Fibroblast of skin of scalp (primary cell): ENCODE results near the gene TMEM51. TPM values are rescaled to one million over a fixed set of nuclear protein-coding genes. Genes with fewer than 3 reads are reported as not detected.
A peak's percentile ranks its signal among the peaks of the same experiment; 100 is the strongest.

Experiments used
- DNase-seq: peaks from one replicate; pipeline ENCODE4 v3.0.0-alpha.2; 2013
- polyA plus RNA-seq, 2 experiments: library from polyadenylated mRNA; unstranded; fragments of 120-200 nt; gene quantifications; one replicate each; pipeline ENCODE4 v1.2.1, GENCODE V29; 2013; ENCODE audit not compliant: insufficient read length in 2 of 2

Gene TMEM51, protein sequence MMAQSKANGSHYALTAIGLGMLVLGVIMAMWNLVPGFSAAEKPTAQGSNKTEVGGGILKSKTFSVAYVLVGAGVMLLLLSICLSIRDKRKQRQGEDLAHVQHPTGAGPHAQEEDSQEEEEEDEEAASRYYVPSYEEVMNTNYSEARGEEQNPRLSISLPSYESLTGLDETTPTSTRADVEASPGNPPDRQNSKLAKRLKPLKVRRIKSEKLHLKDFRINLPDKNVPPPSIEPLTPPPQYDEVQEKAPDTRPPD
- polyA plus RNA-seq (2013, experiment 1 of 2; ENCODE audit: insufficient read length) = 0.47 TPM
- 0.60 TPM for polyA plus RNA-seq (2013, experiment 2 of 2; ENCODE audit: insufficient read length)

DNA sequence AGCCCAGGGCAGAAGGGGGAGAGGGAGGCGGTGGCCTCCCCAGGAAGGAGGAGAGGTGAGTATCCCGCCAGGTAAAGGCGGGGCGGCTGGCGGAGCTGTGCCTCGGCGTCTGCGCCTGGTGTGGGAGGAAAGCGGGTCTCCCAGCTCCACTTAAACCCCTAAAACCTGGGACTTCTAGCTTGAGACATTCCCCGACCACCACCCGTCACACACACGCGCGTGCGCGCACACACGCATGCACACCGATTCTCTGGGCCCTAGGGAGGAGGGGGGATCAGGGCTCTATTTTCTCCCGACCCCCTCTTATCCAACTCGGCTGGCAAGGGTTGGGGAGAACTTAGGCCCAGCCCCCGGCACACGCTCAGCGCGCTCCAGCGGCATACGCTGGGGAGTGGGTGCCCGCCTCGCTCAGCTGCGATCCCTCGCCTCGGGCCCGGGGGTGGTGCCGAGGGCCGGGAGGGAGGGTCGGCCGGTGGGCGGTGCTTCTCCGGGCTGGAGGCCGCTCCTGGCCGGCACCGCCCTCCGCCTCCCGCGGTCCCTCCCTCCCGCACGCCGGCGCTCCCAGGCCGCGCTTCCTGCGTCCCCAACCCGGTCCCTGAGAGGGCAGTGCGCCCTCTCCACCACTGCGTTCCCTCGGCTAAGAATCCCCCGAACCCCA lies at the start of gene TMEM51:
TSS of gene TMEM51 (plus strand) at position 564 of the 658 bp plus-strand sequence. CDS start 61,341 bp downstream, outside the sequence.
- peak; percentile 20 for DNase-seq

DNA sequence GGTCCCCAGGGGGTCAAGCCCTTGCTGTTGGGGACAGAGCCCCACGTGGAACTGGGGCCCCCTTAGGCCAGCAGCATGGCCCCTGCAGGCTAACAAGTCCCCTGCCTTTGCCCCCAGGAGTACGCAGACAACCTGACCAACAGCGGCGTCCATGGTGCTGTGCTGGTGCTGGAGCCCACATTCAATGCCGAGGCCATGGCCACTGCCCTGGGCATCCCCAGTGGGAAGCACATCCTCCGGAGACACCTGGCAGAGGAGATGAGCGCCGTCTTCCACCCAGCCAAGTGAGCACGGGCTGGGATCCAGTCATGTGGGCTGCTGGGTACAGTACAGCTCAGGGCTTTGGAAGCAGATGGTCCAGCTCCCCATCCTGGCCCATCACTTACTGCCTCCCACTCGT lies 49.6 kb upstream of the TMEM51 start:
- no peak for DNase-seq

DNA sequence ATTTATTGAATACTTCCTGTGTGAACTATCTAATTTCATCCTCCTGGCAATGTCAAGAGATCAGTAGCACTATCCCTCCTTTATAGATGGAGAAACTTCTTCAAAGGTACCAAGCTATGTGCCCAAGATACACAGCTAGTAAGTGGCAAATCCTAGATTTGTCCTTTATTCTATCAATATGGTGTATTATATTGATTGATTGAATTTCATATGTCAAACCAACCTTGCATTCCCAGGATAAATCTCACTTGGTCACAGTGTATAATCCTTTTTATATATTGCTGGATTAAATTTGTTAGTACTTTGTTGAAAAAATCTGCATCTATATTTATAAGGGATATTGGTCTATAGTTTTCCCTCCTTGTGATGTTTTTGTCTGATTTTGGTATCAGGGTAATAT lies 48.8 kb upstream of the TMEM51 start:
- DNase-seq = no peak

DNA sequence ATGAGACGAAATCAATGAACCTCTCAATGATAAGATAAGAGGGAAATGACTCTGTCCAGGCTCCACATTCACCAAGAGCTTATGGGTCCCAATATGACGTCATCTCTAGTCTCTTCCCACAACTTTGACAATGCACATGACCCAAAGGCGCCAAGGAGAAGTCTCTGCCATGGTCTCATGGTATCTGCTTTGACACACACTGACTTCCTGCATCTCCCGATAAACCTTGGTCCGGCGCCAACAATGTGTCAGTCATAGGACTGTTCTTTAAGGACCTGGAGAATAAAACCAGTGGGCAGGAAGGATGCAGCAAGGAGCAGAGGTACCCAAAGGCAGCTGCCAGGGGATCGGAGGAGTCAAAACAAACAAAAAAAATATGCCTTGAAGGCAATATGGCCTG lies 46.9 kb upstream of the TMEM51 start:
- DNase-seq = no peak

DNA sequence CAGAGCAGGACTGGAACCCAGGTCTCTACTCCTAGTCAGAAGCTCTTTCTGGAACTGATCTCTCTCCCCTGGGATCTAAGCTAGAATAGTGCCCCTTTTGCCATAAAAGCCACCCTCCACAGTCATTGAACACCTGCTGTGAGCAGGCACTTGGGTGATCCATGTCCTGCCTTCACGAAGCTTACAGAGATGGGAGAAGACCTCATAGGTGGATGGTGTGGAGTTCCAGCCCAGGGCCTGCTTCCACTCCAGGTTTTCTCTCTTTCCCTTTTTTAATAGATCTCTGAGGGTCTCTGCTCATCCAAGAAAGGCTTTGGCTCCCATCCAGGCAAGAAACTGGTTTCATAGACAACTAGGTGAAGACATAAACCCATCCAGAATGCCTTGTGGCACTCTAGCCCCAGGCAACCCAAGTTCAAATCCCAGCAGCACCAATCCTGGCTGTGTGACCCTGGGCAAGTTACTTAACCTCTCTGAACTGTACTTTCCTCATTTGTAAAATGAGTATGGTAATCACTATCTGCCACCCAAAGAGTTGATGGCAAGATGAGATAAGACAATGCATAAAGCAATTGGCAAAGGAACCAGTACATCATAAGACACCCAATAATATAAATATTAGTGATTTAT lies 46.4 kb upstream of the TMEM51 start:
- DNase-seq = no peak

DNA sequence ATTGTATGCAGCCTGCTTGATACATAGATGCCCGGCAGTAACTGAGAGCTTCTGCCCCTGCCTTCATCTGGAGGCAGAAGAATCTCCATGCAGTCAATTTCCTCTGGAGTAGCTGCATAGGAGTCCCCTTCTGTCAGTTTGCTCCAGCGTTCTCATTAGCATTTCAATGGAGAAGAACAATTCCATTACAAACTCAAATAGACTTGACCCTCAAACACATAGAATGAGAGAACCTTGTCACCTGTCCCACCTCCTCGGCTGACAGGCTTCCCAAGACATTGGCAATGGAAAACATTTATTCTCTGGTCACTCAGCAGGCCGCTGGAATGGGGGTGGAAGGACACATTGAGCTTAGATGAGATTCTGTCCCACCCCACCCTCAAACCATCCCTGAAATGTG lies 45.6 kb upstream of the TMEM51 start:
- DNase-seq = no peak

DNA sequence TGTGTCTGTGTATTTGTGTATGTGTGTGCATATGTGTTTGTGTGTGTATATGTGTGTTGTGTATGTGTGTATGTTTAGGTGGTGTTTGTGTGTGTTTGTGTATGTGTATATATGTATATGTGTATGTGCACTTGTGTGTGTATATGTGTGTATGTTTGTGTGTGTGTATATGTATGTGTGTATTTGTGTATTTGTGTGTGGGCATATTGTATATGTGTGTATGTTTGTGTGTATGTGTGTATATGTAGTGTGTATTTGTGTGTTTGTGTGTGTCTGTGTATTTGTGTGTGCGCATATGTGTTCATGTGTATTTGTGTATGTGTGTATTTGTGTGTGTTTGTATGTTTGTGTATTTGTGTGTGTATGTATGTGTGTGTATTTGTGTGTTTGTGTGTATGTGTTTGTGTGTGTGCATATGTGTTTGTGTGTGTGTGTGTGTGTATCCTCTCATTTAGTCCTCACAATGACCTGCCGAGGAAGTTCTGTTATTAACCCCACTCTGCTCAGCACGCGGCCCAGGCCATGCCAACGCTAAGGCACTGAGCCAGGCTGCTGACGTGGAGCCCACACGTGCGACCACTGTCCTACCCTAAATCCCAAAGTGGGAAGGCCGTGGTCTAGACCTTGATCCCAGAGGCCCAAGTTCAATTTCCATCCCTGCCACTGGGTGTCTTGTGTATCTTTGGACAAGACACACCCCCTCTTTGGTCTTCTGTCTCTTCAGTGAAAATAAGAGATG lies 43.2 kb upstream of the TMEM51 start:
- DNase-seq = no peak

DNA sequence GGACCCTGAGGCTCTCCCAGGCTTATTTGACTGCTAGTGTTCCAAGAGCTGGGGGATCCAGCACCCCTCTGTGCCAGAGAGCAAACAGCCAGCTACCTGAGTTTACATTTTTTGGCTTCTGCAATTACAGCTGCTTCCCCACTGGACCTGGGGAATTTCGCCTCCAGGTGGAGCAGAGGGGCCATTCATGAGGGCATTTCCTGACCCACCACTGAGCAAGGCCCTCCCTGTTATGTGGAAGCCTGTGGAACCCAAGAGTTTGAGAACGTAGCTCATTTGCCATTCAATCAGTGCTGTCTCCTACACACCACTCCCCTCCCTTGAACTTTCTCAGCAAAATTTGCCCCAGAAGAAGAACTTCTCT lies 42.7 kb upstream of the TMEM51 start:
- DNase-seq = no peak

DNA sequence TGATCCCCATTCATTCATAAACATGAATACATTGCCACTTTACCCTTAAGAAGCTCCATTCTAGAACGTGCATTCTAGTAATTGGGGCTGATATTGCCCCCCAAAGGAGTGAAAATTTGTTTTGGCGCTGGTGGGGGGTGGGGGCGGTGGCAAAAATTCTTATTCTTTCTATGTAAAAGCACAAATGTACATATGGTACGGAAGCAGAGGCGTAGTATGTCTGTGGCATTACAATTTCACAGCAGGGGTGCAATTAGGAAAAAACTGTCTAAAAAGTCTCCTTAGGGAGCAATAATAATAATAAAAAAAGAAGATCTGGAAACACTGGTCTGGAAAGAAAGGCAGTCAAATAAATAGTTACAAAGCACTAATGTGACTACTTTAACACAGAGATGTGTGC lies 40.4 kb upstream of the TMEM51 start:
- DNase-seq = no peak

DNA sequence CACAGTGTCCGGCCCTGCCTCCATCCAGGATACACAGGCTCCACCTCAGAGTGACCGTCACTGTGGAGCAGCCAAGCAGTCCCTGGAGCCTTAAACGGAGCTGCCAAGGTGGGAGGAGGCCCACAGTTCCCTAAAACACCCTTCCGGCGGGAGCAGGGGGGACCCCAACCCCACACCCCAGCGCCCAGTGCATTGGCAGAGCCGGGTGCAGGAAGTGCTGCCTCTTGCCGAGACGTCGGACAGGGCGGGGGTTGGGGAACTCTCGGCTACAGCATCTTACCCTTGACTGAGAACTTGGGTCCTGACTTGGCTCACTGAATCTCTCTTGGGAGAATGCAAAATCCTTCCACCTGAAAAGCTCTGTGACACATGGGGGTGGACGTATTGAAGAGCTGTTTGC lies 38.7 kb upstream of the TMEM51 start:
- no peak for DNase-seq

DNA sequence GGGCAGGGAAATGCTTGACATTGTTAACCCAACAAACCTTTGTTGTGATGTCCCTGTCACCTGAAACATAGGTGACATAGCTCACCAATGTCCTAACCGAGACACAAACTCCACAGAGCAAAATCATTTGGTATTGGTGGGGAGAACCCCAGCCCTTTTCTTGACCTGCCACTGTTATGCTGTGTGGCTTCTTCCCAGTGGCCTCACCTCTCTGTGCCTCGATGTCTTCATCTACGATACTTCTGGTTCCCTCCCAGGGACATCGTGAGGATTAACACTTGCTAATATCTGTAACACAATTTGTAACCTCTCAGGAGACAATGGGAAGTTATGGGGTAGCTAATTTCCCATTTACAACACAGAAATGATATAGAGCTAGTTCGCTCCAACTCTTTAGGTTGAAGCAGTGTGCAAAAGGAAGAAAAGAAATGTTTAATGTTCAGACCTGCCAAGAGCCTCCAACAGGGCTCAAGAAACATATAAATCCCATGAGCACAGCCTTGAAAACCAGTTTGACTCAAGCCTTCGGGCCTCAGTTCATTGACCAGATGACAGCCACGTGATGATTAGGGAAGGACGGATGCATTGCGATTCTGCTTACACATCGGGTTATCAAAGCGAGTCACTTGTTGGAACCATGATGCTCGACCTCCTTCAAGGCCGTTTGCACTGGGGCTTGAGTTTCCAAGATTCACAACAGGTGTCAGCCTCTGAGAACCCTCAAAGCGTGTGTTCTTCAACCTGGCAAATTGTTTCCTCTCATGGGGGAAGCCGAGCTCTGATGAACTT lies 37.8 kb upstream of the TMEM51 start:
- no peak for DNase-seq

DNA sequence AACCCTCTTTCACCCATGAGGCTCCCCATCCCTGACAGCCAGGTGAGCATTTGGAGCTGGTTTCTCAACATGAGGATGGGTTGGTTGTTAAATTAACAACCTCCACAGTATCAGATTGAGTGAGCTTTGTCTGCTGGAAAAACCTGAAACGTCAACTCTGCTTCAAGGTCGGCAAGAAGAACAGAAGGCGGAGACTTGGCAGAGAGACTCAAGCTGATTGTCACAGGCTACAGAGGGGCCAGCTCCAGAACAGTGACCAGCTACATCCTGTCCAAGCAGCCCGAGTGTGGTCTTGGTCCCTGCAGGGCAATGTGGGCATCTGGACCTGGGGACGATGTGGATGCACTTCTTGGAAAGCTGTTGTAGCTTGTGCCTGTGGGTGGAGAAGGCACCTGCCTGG lies 36.6 kb upstream of the TMEM51 start:
- no peak for DNase-seq

DNA sequence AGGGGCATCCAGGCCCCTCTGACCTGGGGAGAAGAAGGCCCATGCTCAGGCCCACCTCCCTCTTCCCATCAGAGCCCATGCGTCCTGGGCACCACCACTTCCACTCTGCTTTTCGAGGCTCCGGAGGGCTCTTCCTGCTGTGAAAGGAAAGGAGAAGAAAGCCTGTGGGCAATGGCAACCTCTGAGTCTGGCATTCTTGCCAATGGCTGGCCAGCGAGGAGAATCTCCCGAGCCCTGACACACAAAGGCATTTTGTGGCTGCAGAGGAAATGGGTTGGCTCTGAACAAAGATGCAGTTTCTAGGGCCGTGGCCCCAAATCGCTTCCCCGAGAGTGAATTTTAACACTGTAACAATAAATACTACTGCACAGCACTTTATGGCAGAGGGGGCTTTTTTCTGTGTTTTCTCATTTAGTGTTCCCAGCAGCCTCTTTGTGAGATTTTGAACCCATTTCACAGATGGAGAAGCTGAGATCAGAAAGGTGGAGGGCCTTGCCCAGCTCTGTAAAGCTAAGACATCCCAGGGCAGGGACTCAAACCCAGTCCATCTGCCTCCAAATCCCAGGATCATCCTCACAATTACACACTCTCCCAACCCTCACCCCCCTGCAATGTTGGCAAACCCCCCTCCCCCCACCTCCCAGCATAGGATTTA lies 35.7 kb upstream of the TMEM51 start:
- no peak for DNase-seq

DNA sequence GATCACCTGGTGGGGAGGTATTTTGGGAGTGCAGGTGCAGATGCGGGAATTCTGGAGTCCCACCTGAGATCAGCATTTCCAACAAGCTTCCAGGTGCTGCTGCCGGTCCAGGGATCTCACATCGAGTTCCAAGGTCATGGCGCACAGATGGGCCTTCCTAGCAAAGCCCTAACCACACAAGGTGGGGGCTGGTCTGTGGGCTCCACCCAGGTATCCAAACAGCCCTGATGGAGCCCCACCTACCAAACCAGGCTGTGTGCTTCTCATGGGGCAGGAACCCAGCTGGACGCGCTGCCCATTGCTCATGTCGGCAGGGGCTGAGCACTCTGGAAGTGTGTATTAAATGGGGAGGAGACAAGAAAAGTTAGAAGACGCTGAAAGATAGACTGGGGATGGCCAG lies 35.0 kb upstream of the TMEM51 start:
- no peak for DNase-seq

DNA sequence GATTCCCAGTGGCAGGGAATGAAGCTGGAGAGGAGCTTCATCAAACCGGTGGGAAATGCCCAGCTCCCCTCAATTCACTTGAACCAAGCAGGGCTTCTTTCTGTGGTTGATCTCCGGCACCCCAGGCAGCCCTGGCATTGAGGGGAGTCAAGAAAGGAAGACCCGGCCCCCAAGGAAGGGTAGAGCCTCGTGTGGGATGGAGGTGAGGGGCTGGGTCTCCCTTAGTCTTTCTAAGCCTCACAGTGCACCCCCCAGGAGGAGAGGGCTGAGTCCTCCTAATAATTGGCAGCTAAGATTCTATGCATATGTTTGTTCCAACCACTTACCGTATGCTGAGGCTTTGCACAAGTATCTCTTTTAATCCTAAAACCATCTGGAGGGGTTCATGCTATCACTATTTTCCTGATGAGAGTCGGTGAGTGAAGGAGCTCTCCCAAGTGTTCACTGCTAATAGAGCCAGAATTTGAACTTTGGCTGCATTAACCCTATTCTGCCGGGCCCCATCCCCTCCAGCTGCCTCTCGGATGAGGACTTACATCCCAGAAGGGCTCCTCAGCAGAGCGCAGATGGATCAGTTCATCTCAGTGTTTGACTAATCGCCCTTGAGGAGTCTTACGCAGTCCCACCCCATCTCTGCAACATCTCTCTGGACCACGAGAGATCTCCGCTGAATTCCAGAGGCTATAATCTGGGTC lies 33.1 kb upstream of the TMEM51 start:
- no peak for DNase-seq

DNA sequence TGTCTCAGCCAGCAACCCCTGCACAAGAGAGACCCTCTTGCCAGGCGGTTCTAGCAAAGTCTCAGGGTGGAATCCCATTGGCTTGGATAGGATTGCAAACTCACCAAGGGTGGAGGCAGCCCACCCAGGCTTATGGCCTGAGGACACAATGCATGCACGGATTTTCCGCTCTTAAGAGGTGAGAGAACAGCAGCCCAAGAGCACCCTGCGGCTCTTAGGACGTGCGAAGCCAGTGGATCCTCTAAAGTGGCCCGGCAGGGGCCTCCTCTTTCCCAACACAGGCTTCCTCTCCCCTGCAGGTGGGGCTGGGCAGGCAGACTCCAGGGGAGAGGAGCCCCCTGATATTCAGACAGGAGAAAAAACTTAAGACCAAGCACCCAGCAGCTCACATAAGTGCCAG lies 31.2 kb upstream of the TMEM51 start:
- no peak for DNase-seq

DNA sequence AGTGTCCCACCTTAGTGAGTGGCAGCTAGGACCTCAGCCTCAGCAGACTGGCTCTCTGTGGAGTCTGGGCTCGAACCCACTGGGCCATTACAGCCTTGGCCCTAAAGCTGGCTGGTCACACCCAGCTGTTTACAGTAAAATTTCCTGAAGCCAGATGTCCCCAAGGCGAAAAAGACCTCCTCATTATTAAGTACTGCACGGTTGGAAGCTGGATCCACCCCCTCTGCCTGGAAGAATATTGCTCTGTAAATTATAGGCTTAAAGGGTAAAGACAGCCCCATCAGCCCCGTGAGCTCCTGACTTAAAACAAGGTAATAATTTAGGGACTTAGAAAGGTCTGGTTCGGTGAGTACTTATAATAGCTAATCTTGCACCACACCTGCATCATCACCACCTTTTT lies 30.3 kb upstream of the TMEM51 start:
- no peak for DNase-seq

DNA sequence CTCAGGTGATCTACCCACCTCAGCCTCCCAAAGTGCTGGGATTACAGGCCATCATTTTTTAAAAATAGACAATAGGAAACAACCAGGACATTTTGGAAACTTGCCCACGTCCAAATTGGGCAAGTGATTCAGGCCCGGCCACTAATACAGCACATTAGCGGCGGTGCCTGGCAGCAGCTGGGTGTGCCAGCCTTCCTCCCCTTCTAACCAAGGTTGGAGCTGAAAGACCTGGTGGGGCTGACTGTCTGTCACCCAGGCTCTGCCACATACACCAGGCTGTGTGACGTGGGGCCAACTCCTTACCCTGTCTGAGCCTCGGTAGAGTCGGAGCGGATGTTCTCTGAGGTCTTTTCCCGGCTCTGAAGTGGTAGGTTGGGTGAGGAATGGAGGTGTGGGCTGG lies 29.6 kb upstream of the TMEM51 start:
- DNase-seq = no peak

DNA sequence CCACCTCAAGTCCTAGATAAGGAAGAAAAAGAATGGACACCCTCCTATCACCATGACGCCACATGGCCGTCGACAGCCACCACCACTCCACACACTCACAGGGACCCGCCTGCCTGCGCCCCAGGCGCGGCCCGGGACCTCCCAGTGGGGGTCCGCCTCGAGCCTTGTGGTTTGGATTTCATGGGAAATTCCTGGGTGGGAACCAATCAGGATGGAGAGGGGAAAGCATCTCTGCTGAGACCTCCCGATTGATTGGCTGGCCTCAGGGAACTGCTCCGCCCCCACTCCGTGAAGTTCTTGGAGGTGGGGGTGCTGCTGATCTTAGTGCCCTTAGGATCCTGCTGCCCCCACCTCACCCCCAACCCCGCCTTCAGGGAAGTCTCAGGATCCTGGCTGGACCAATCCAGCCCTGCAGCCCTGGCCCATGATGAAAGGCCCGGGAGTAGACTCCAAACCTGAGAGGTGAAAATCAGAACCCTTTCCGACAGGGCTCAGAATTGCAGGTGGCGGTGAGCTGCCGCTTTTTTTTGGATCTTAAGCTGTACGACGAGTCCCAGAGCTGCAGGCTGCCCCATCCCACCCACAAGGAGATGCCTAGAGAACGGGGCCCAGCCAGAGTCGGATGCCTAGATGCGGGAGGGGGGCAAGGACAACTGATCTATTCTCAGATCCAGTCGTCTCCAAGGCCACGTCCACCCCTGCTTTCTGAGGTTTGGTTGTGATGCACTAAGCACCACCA lies 29.0 kb upstream of the TMEM51 start:
- no peak for DNase-seq

DNA sequence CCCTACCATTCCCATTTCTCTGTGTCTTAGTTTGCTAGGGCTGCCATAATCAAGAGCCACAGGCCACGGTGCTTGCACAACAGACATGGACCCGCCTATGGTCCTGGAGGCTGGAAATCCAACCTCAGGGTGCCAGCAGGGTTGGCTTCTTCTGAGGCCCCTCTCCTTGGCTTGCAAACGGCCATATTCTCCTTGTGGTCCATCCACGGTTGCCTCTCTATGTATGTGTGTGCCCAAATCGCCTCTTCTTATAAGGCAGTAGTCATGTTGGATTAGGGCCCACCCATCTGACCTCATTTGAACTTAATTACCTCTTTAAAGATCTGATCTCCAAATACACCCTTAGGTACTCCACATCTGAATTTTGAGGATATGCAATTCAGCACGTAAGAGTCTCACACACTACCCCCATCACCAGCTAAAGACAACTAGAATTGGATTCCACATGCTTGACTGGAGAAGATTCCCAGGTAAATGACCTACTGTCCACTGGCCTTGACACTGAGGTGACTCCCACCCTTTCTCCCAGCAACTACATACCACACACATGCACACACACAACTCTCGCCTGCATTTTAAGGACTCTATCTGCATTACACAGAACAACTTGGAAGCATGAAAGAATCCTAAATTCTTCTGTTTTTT lies 28.3 kb upstream of the TMEM51 start:
- no peak for DNase-seq
